HL-60 (cell line): ENCODE measurements around the gene AP2A1.

ENCODE experiments used
- DNase-seq, 2 experiments: peaks; one replicate each; pipeline ENCODE4 v3.0.0-alpha.2; 2010 to 2020; ENCODE audit warnings: low read depth in 1 of 2, low spot score in 1 of 2
- H3K27ac ChIP-seq: fragments of 250-450 bp; sonication (Bioruptor Pico); replicated peaks from 2 replicates; pipeline ENCODE4 v1.5.1; 2020; ENCODE audit warnings: mild to moderate bottlenecking, moderate library complexity
- H3K27me3 ChIP-seq: fragments of 250-450 bp; sonication (Bioruptor Pico); 2 replicates; pipeline ENCODE4 v1.5.1; 2021; ENCODE audit warnings: mild to moderate bottlenecking, moderate library complexity; ENCODE audit not compliant: insufficient read depth, poor library complexity, severe bottlenecking
- H3K4me3 ChIP-seq: replicated peaks from 2 replicates; pipeline ENCODE4 v1.5.1; 2011; ENCODE audit warnings: mild to moderate bottlenecking, control low read depth, low read length; ENCODE audit not compliant: insufficient read depth
- GABPA ChIP-seq: IDR thresholded peaks from 2 replicates; pipeline ENCODE4 v1.6.1; 2012; ENCODE audit warnings: low read depth
- POLR2AphosphoS5 ChIP-seq: IDR thresholded peaks from 2 replicates; pipeline ENCODE4 v1.6.1; 2012; ENCODE audit warnings: low read depth
- REST ChIP-seq: IDR thresholded peaks from 2 replicates; pipeline ENCODE4 v1.6.1; 2012; ENCODE audit warnings: low read depth; ENCODE audit not compliant: insufficient replicate concordance
- SPI1 ChIP-seq: IDR thresholded peaks from 2 replicates; pipeline ENCODE4 v1.6.1; 2012; ENCODE audit warnings: low read depth, mild to moderate bottlenecking, borderline replicate concordance
- TF ChIP-seq, protein P1 (sequence below): IDR thresholded peaks from one replicate; pipeline ENCODE4 v1.5.1; 2011; ENCODE audit warnings: low read length, control low read depth, inconsistent platforms; ENCODE audit not compliant: insufficient read depth

AP2A1 gene

GRCh38 chr19:49846408-49846807 lies 79.6 kb downstream of the AP2A1 start:
- no peaks in the 10 kb centered on the region for H3K27me3 ChIP-seq
- TF ChIP-seq SPI1 (no peak), GABPA (no peak), POLR2AphosphoS5 (no peak), REST (no peak)
- TF ChIP-seq, protein P1, sequence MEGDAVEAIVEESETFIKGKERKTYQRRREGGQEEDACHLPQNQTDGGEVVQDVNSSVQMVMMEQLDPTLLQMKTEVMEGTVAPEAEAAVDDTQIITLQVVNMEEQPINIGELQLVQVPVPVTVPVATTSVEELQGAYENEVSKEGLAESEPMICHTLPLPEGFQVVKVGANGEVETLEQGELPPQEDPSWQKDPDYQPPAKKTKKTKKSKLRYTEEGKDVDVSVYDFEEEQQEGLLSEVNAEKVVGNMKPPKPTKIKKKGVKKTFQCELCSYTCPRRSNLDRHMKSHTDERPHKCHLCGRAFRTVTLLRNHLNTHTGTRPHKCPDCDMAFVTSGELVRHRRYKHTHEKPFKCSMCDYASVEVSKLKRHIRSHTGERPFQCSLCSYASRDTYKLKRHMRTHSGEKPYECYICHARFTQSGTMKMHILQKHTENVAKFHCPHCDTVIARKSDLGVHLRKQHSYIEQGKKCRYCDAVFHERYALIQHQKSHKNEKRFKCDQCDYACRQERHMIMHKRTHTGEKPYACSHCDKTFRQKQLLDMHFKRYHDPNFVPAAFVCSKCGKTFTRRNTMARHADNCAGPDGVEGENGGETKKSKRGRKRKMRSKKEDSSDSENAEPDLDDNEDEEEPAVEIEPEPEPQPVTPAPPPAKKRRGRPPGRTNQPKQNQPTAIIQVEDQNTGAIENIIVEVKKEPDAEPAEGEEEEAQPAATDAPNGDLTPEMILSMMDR: no peak
- H3K4me3 ChIP-seq: no peak overlapping the region
- H3K27ac ChIP-seq: no peak overlapping the region
- DNase-seq: no peak

GRCh38 chr19:49847731-49848696 lies 81.2 kb downstream of the AP2A1 start:
- H3K27ac ChIP-seq: peak overlapping the region; percentile 29
- no peaks in the 10 kb centered on the region for H3K27me3 ChIP-seq
- TF ChIP-seq, protein P1: no peak
- TF ChIP-seq POLR2AphosphoS5: no peak
- TF ChIP-seq REST: no peak
- TF ChIP-seq SPI1: no peak
- no peak for TF ChIP-seq GABPA
- H3K4me3 ChIP-seq: no peak overlapping the region
- peak in 1 of 2 experiments; percentile 54 for DNase-seq

DNA sequence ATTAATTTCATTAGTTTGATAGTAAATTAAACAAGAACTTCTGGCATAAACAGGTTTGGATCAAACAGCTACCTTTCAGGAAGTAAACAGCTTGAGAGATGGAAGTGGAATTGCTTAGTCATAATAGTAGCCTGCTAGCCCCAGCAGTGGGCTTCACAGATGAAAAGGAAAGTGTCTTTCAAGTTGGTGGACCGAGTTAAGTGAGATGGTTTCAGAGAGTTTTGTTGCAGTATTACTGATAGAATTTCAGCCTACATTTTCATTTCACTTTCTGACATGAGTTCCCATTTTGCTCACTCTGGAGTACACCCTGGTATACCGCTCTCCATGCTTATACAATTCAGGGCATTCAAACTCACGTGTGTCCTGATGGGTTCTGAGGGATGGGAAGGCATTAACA lies 82.1 kb downstream of the AP2A1 start:
- no peaks in the 10 kb centered on the region for H3K27me3 ChIP-seq
- peak overlapping the region; percentile 29 for H3K27ac ChIP-seq
- TF ChIP-seq, protein P1: no peak
- no peak for TF ChIP-seq GABPA
- TF ChIP-seq REST: no peak
- no peak for TF ChIP-seq POLR2AphosphoS5
- TF ChIP-seq SPI1: no peak
- no peak for DNase-seq
- no peak overlapping the region for H3K4me3 ChIP-seq
